Activated CD8-positive, alpha-beta T cell treated with anti-CD3 and anti-CD28 coated beads for 36 hours (primary cell): ENCODE measurements around the gene ZNF483. TPM values are rescaled to one million over a fixed set of nuclear protein-coding genes. Genes with fewer than 3 reads are reported as not detected.
"Not testable (repeated sequence)": the region's sequence is repeated elsewhere in the genome, so short reads cannot be mapped to it uniquely, and the experiment has no call there.

Experiments
- ATAC-seq: fragments of 200-7000 bp; cut with Tn5 transposase; one replicate; pipeline ENCODE4 v1.10.0; 2021; ENCODE audit warnings: mild to moderate bottlenecking, moderate library complexity
- CTCF ChIA-PET: fragments of 350-600 bp; sonication (Branson Sonifier 250); formaldehyde crosslinking; loops from one replicate; lab custom pipeline; 2021; ENCODE audit warnings: antibody characterized with exemption; lab: Charles Lee
- POLR2A ChIA-PET: fragments of 350-600 bp; sonication (Branson Sonifier 250); formaldehyde crosslinking; loops from one replicate; lab custom pipeline; 2021; ENCODE audit warnings: antibody characterized with exemption; lab: Charles Lee
- DNase-seq: peaks from one replicate; pipeline ENCODE4 v3.0.0-alpha.2; 2020
- H3K27ac Mint-ChIP-seq: one replicate; pipeline ENCODE4 v1.8.0; 2021; ENCODE audit warnings: mild to moderate bottlenecking, mixed read lengths
- H3K27me3 Mint-ChIP-seq: one replicate; pipeline ENCODE4 v1.8.0; 2021; ENCODE audit warnings: mixed read lengths
- H3K36me3 Mint-ChIP-seq: one replicate; pipeline ENCODE4 v1.8.0; 2021; ENCODE audit warnings: low read depth, mixed read lengths
- H3K4me1 Mint-ChIP-seq: one replicate; pipeline ENCODE4 v1.8.0; 2021; ENCODE audit warnings: low read depth, mixed read lengths
- H3K4me3 Mint-ChIP-seq: one replicate; pipeline ENCODE4 v1.8.0; 2021; ENCODE audit warnings: mild to moderate bottlenecking, moderate library complexity, mixed read lengths
- H3K9me3 Mint-ChIP-seq: one replicate; pipeline ENCODE4 v1.8.0; 2021; ENCODE audit warnings: mixed read lengths
- intact Hi-C: fragments of 100-400 bp; cut with micrococcal nuclease; formaldehyde crosslinking; loops from one replicate; pipeline ENCODE4 v1.10.0; 2022
- total RNA-seq, 2 experiments: library from RNA; stranded (reverse); gene quantifications; one replicate each; pipeline ENCODE4 v1.2.3, GENCODE V29; 2021
- TF ChIP-seq, protein P1 (sequence below): fragments of 200-600 bp; IDR thresholded peaks from one replicate; pipeline ENCODE4 v1.8.0; 2022; ENCODE audit warnings: antibody characterized with exemption, mild to moderate bottlenecking

Gene ZNF483
- total RNA-seq, 2 experiments from 2014 or later = 2.6 to 2.8 TPM

DNA sequence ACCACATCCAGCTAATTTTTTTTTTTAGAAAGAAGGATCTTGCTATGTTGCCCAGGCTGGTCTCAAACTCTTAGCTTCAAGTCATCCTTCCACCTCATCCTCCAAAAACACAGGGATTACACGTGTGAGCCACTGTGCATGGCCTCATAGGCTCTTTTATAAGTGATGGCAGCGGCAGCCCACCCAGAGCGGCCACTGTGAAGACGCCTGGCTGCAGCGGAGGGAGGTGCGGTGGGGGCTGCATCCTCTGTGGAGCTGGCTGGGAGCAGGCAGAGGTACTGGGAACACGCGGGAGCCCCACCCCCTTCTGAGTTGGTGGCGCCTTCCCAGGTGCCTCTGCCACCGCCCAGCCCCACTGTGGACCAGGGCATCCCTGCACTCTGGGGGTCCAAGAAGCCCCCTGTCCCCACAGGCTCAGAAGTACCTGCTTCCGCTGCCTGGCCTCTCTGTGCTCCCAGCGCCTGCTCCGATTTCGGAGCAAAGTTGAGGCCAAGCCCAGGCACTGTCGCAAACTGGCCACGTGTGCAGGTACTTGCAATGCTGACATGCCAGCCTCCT is 23.9 kb upstream of the ZNF483 start:
- ChIA-PET POLR2A (no interaction called here), CTCF (no interaction called here)
- Mint-ChIP-seq H3K4me1 (no peaks in the 10 kb centered on the region), H3K4me3 (no peak overlapping the region), H3K27me3 (peaks cover 8% of the 10 kb centered on the region), H3K27ac (no peak overlapping the region), H3K36me3 (no peaks in the 10 kb centered on the region), H3K9me3 (no peaks in the 10 kb centered on the region)
- no peak for DNase-seq
- no peak for ATAC-seq
- intact Hi-C loops = no loop called here
- TF ChIP-seq, protein P1, sequence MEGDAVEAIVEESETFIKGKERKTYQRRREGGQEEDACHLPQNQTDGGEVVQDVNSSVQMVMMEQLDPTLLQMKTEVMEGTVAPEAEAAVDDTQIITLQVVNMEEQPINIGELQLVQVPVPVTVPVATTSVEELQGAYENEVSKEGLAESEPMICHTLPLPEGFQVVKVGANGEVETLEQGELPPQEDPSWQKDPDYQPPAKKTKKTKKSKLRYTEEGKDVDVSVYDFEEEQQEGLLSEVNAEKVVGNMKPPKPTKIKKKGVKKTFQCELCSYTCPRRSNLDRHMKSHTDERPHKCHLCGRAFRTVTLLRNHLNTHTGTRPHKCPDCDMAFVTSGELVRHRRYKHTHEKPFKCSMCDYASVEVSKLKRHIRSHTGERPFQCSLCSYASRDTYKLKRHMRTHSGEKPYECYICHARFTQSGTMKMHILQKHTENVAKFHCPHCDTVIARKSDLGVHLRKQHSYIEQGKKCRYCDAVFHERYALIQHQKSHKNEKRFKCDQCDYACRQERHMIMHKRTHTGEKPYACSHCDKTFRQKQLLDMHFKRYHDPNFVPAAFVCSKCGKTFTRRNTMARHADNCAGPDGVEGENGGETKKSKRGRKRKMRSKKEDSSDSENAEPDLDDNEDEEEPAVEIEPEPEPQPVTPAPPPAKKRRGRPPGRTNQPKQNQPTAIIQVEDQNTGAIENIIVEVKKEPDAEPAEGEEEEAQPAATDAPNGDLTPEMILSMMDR = no peak

DNA sequence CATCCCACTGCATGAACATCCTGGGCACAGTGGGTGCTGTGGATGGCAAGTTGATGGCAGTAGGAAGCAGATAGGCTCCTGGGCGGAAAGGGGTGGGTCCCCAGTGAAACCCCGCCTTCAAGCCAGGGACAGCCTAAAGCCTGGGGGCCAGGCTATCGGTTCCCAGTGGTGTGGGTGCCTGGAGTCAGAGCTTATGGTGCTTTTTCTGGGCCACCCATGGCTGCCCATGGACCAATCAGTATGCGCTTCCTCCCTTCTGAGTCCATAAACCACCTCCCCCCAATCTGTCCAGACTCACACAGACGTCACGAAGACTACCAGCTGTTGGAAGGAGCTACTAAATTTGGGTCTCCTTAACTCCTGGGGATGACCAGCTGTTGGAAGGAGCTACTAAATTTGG is 23.3 kb upstream of the ZNF483 start:
- intact Hi-C loops = loop anchor here (2.0 kb wide), 1 partner anchor 21 kb away; no protein-coding TSS in a partner anchor
- TF ChIP-seq, protein P1 = no peak
- Mint-ChIP-seq H3K4me1 (no peaks in the 10 kb centered on the region), H3K4me3 (no peak overlapping the region), H3K27ac (no peak overlapping the region), H3K27me3 (peaks cover 8% of the 10 kb centered on the region), H3K36me3 (no peaks in the 10 kb centered on the region), H3K9me3 (no peaks in the 10 kb centered on the region)
- CTCF ChIA-PET = no interaction called here
- ATAC-seq (no peak), DNase-seq (no peak)
- POLR2A ChIA-PET = no interaction called here

DNA sequence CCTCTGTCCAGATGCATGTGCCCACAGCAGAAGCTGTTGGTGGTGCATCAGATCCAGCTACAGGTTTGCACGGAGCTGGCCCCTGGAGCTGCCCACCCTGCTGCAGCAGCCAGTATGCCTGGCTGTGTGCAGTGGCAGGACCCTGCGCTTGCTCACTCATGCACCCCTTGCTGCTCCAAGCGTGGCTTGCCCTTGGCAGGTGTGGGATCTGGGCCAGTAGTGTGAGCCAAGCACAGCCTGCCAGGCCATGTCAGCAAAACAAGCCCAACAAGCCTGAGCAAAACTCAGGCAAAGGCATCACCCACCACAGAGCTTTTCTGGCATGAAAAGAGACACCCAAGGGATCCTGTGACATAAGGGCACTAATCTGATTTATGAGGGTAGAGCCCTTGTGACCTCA is 22.5 kb upstream of the ZNF483 start:
- DNase-seq (no peak), ATAC-seq (no peak)
- Mint-ChIP-seq H3K27me3 (peaks cover 8% of the 10 kb centered on the region), H3K4me3 (no peak overlapping the region), H3K27ac (no peak overlapping the region), H3K36me3 (no peaks in the 10 kb centered on the region), H3K4me1 (no peaks in the 10 kb centered on the region), H3K9me3 (no peaks in the 10 kb centered on the region)
- intact Hi-C loops = loop anchor here (2.0 kb wide), 1 partner anchor 20 kb away; no protein-coding TSS in a partner anchor
- POLR2A ChIA-PET = interaction anchor here (1.0 kb wide), 1 partner anchor 25 kb away, joined by 4 read pairs; no protein-coding TSS in a partner anchor
- TF ChIP-seq, protein P1 = no peak
- CTCF ChIA-PET = no interaction called here

DNA sequence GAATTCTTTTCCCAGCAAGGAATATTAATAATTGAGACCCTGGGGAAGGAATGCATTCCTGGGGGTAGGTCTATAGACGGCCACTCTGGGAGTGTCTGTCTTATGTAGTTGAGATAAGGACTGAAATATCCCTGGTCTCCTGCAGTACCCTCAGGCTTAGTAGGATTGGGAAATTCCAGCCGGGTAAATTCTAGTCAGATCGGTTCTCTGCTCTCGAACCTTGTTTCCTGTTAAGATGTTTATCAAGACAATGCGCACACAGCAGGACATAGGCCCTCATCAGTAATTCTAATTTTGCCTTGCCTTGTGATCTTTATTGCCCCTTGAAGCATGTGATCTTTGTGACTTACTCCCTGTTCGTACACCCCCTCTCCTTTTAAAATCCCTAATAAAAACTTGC is 13.4 kb upstream of the ZNF483 start:
- H3K9me3 Mint-ChIP-seq, H3K27me3 Mint-ChIP-seq, H3K36me3 Mint-ChIP-seq, POLR2A ChIA-PET, H3K4me3 Mint-ChIP-seq, intact Hi-C loops, DNase-seq, ATAC-seq, H3K27ac Mint-ChIP-seq, CTCF ChIA-PET, H3K4me1 Mint-ChIP-seq: not testable (repeated sequence)

DNA sequence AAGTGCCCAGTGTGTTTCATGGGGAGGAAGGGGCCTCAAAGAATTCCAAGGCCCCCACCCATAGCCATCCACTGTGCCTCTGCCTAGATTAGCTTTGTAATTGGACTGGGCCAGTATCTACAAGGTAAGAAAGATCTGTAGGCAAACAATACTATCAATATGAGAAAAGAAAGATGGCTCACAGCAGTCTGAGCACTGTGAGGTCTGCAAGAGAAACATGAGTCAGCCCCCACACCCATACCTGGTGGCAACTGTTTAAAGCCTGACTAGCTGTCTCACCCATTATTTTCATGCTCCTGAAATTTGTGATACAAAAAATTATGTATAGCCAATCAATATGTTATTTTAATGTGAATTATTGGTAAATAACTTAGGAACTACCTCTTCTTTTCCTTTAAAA is 10.0 kb upstream of the ZNF483 start:
- Mint-ChIP-seq H3K27me3 (peaks cover 2% of the 10 kb centered on the region), H3K9me3 (peaks cover 5% of the 10 kb centered on the region), H3K4me3 (no peak overlapping the region), H3K27ac (no peak overlapping the region), H3K36me3 (no peaks in the 10 kb centered on the region), H3K4me1 (no peaks in the 10 kb centered on the region)
- TF ChIP-seq, protein P1 = no peak
- ATAC-seq = no peak
- intact Hi-C loops = no loop called here
- no peak for DNase-seq
- POLR2A ChIA-PET = no interaction called here
- CTCF ChIA-PET = no interaction called here
